Activated CD4-positive, alpha-beta T cell treated with anti-CD3 and anti-CD28 coated beads, Interleukin-2, Interleukin-4, amounts not matched to agents 100 ng/mL and 50 ng/mL, durations not matched to agents 16 hours and 8 hours (primary cell): ENCODE measurements around the gene HRH3.

Source experiments
- DNase-seq: peaks from one replicate; pipeline ENCODE4 v3.0.0-alpha.2; 2020; ENCODE audit warnings: low spot score

HRH3 gene

GRCh38 chr20:62219992-62220665, at the start of gene HRH3:
TSS of gene HRH3 (minus strand) at chr20:62220278. CDS start at chr20:62219970, 308 bp downstream.
- peak; percentile 22 for DNase-seq

GRCh38 chr20:62269871-62270270, 49.8 kb upstream of the HRH3 start:
- DNase-seq = no peak

GRCh38 chr20:62269378-62269777, 49.3 kb upstream of the HRH3 start:
- DNase-seq = no peak

- DNase-seq = no peak
Observed at GRCh38 chr20:62268228-62268900, 48.3 kb upstream of the HRH3 start.

GRCh38 chr20:62267543-62267942, 47.5 kb upstream of the HRH3 start:
- DNase-seq = no peak

GRCh38 chr20:62266851-62267250, 46.8 kb upstream of the HRH3 start:
- no peak for DNase-seq

- no peak for DNase-seq
Observed at GRCh38 chr20:62266340-62266739, 46.3 kb upstream of the HRH3 start.

GRCh38 chr20:62265365-62265764, 45.3 kb upstream of the HRH3 start:
- no peak for DNase-seq

GRCh38 chr20:62263396-62263795, 43.3 kb upstream of the HRH3 start:
- DNase-seq = no peak

- no peak for DNase-seq
Observed at GRCh38 chr20:62262064-62262463, 42.0 kb upstream of the HRH3 start.

GRCh38 chr20:62259294-62259565, 39.2 kb upstream of the HRH3 start:
- no peak for DNase-seq

- no peak for DNase-seq
Observed at GRCh38 chr20:62258499-62259293, 38.6 kb upstream of the HRH3 start.

GRCh38 chr20:62255976-62256375, 35.9 kb upstream of the HRH3 start:
- no peak for DNase-seq

GRCh38 chr20:62254021-62254724, 34.1 kb upstream of the HRH3 start:
- no peak for DNase-seq

GRCh38 chr20:62253398-62253797, 33.3 kb upstream of the HRH3 start:
- DNase-seq = no peak

GRCh38 chr20:62252342-62252966, 32.4 kb upstream of the HRH3 start:
- no peak for DNase-seq

- DNase-seq = no peak
Observed at GRCh38 chr20:62248890-62249560, 28.9 kb upstream of the HRH3 start.

- DNase-seq = no peak
Observed at GRCh38 chr20:62246872-62247652, 27.0 kb upstream of the HRH3 start.

GRCh38 chr20:62246431-62246830, 26.4 kb upstream of the HRH3 start:
- DNase-seq = no peak

- no peak for DNase-seq
Observed at GRCh38 chr20:62245911-62246280, 25.8 kb upstream of the HRH3 start.

GRCh38 chr20:62244644-62245108, 24.6 kb upstream of the HRH3 start:
- no peak for DNase-seq
